GM12878 (cell line): Measurements from ENCODE around the gene CSTPP1. TPM values are rescaled to one million over a fixed set of nuclear protein-coding genes. Genes with fewer than 3 reads are reported as not detected.

Experiments
- ATAC-seq: fragments of 200-7000 bp; cut with Tn5 transposase; 3 replicates; pipeline ENCODE4 v1.9.1; 2020; ENCODE audit warnings: mild to moderate bottlenecking, moderate library complexity
- BruUV-seq: library from RNA; stranded (reverse); fragments of 400-500 nt; replicated peaks from 2 replicates; lab custom pipeline; 2021; lab: Mats Ljungman, UMichigan
- CTCF ChIA-PET: fragments of 300-600 bp; sonication (Branson Sonifier 250); formaldehyde crosslinking; extraction: SDS; loops from one replicate; lab custom pipeline; 2021; ENCODE audit warnings: inconsistent platforms; lab: Yijun Ruan, JAX
- POLR2A ChIA-PET: fragments of 350-600 bp; formaldehyde crosslinking; extraction: SDS; loops from one replicate; lab custom pipeline; 2021; ENCODE audit warnings: inconsistent platforms; lab: Charles Lee
- RAD21 ChIA-PET: fragments of 300-600 bp; sonication (Branson Sonifier 250); formaldehyde crosslinking; loops from one replicate; lab custom pipeline; 2023; ENCODE audit warnings: antibody characterized with exemption; ENCODE audit not compliant: unreplicated experiment; lab: Charles Lee
- SMC1A ChIA-PET: fragments of 300-600 bp; sonication (Branson Sonifier 250); formaldehyde crosslinking; loops from one replicate; lab custom pipeline; 2023; ENCODE audit not compliant: unreplicated experiment, uncharacterized antibody; lab: Charles Lee
- DNase-seq: peaks from one replicate; pipeline ENCODE4 v3.0.0-alpha.2; 2011; ENCODE audit warnings: low read depth, low spot score
- FAIRE-seq: peaks from 3 replicates; lab custom pipeline; 2011; peaks lifted over from hg19 to GRCh38; lab: Jason Lieb, UNC
- H2AFZ ChIP-seq: 2 replicates; pipeline ENCODE4 v1.6.0; 2011; ENCODE audit warnings: low read depth, low read length, control low read depth; ENCODE audit not compliant: control insufficient read depth
- H3K27ac ChIP-seq: 2 replicates; pipeline ENCODE4 v1.5.1; 2011; ENCODE audit warnings: control low read depth; ENCODE audit not compliant: control insufficient read depth, insufficient read depth
- H3K27me3 ChIP-seq, 2 experiments: replicated peaks in 1 of 2; 2 replicates each; pipeline versions ENCODE4 v1.6.0 to v1.6.1; 2011; ENCODE audit warnings: low read length in 1 of 2; ENCODE audit not compliant: control insufficient read depth in 2 of 2, insufficient read depth in 2 of 2
- H3K36me3 ChIP-seq, 2 experiments: 2 replicates each; pipeline ENCODE4 v1.5.1; 2011; ENCODE audit warnings: low read length in 1 of 2; ENCODE audit not compliant: control insufficient read depth in 2 of 2, insufficient read depth in 2 of 2
- H3K4me1 ChIP-seq: 2 replicates; pipeline ENCODE4 v1.6.1; 2011; ENCODE audit warnings: mild to moderate bottlenecking, low read length, moderate library complexity, mixed read lengths; ENCODE audit not compliant: control insufficient read depth, insufficient read depth
- H3K4me2 ChIP-seq: 2 replicates; pipeline ENCODE4 v1.6.0; 2011; ENCODE audit warnings: control low read depth; ENCODE audit not compliant: control insufficient read depth, insufficient read depth
- H3K4me3 ChIP-seq: fragments of 200-600 bp; sonication (generic); 2 replicates; pipeline ENCODE4 v1.5.1; 2016
- H3K79me2 ChIP-seq: 2 replicates; pipeline ENCODE4 v1.6.0; 2011; ENCODE audit warnings: low read length; ENCODE audit not compliant: control insufficient read depth, insufficient read depth
- H3K9ac ChIP-seq: 2 replicates; pipeline ENCODE4 v1.8.0; 2011; ENCODE audit warnings: low read length, control low read depth, mixed read lengths; ENCODE audit not compliant: control insufficient read depth, insufficient read depth
- H3K9me3 ChIP-seq: replicated peaks from 3 replicates; pipeline ENCODE4 v1.5.1; 2011; ENCODE audit warnings: mild to moderate bottlenecking, low read length; ENCODE audit not compliant: control insufficient read depth, insufficient read depth
- H4K20me1 ChIP-seq: 2 replicates; pipeline ENCODE4 v1.6.0; 2011; ENCODE audit not compliant: control insufficient read depth, insufficient read depth
- ATF2 ChIP-seq: IDR thresholded peaks from 2 replicates; pipeline ENCODE4 v1.6.1; 2012; ENCODE audit warnings: low read length, inconsistent platforms
- ATF7 ChIP-seq: fragments of 450-650 bp; IDR thresholded peaks from 2 replicates; pipeline ENCODE4 v1.6.1; 2016; ENCODE audit warnings: low read depth, mild to moderate bottlenecking
- E2F8 ChIP-seq: fragments of 450-650 bp; IDR thresholded peaks from 2 replicates; pipeline ENCODE4 v1.6.1; 2018; ENCODE audit warnings: mild to moderate bottlenecking, low read depth, moderate library complexity; ENCODE audit not compliant: partially characterized antibody
- FOXM1 ChIP-seq: IDR thresholded peaks from 2 replicates; pipeline ENCODE4 v1.6.1; 2012; ENCODE audit warnings: low read depth, mild to moderate bottlenecking, inconsistent platforms, low read length, moderate library complexity
- GABPA ChIP-seq: IDR thresholded peaks from 2 replicates; pipeline ENCODE4 v1.6.1; 2014; ENCODE audit warnings: antibody characterized with exemption, low read depth, mild to moderate bottlenecking, inconsistent platforms
- IRF4 ChIP-seq: IDR thresholded peaks from 2 replicates; pipeline ENCODE4 v1.6.1; 2011; ENCODE audit warnings: low read depth, low read length
- KLF5 ChIP-seq: fragments of 450-650 bp; IDR thresholded peaks from 2 replicates; pipeline ENCODE4 v1.6.1; 2014; ENCODE audit warnings: mild to moderate bottlenecking; ENCODE audit not compliant: partially characterized antibody
- MAX ChIP-seq: IDR thresholded peaks from 2 replicates; pipeline ENCODE4 v1.6.1; 2012; ENCODE audit warnings: low read depth, low read length, improper control_type of control experiment
- MTA2 ChIP-seq: fragments of 450-650 bp; IDR thresholded peaks from 2 replicates; pipeline ENCODE4 v1.6.1; 2016; ENCODE audit warnings: low read depth, mild to moderate bottlenecking, moderate library complexity
- NFYB ChIP-seq: IDR thresholded peaks from 2 replicates; pipeline ENCODE4 v1.6.1; 2011; ENCODE audit warnings: low read depth, mild to moderate bottlenecking, low read length, improper control_type of control experiment, moderate library complexity; ENCODE audit not compliant: insufficient read depth
- SMARCA5 ChIP-seq: fragments of 450-650 bp; IDR thresholded peaks from 2 replicates; pipeline ENCODE4 v1.6.1; 2017; ENCODE audit warnings: mild to moderate bottlenecking
- SREBF1 ChIP-seq: IDR thresholded peaks from 2 replicates; pipeline ENCODE4 v1.6.1; 2012; ENCODE audit warnings: mild to moderate bottlenecking, low read length
- TARDBP ChIP-seq: IDR thresholded peaks from 2 replicates; pipeline ENCODE4 v1.6.1; 2016; ENCODE audit warnings: borderline replicate concordance
- YBX1 ChIP-seq: fragments of 450-650 bp; IDR thresholded peaks from 2 replicates; pipeline ENCODE4 v1.6.1; 2016; ENCODE audit warnings: antibody characterized with exemption
- ZSCAN29 ChIP-seq: fragments of 450-650 bp; IDR thresholded peaks from 2 replicates; pipeline ENCODE4 v1.6.1; 2017; ENCODE audit warnings: mild to moderate bottlenecking, moderate library complexity
- WGBS: methylation state at CpG from one replicate; pipeline ENCODE4 v1.1.6; 2016; ENCODE audit warnings: low lambda C conversion rate; ENCODE audit not compliant: insufficient replicate concordance, insufficient coverage; ENCODE audit errors: missing lambda C conversion rate; 5-methylcytosine and 5-hydroxymethylcytosine counted together
- in situ Hi-C: fragments of 300-500 bp; cut with MboI; formaldehyde crosslinking; loops from 9 replicates; pipeline ENCODE4 v1.14.3; 2018; ENCODE audit warnings: mixed read lengths
- intact Hi-C: fragments of 100-400 bp; cut with micrococcal nuclease; formaldehyde crosslinking; loops from one replicate; pipeline ENCODE4 v1.14.2; 2022; ENCODE audit not compliant: unreplicated experiment
- polyA plus RNA-seq, 11 experiments: library from polyadenylated mRNA; depleted of rRNA in 4 of 11; unstranded in 6 of 11; stranded (reverse) in 5 of 11; fragments of >200 nt; fragmentation: Nextera tagmentation in 4 of 11; fragmentation: Illumina TruSeq in 1 of 11; extraction: Ambion mirVana in 4 of 11; extraction: Trizol in 1 of 11; gene quantifications; 1 replicate in 1 of 11; 2 replicates in 10 of 11; pipeline versions ENCODE4 v1.2.1 to v1.2.3, GENCODE V29; 2011 to 2016; ENCODE audit warnings: inconsistent platforms in 2 of 11, missing spikeins in 2 of 11, low read depth in 1 of 11
- total RNA-seq, 4 experiments: library from RNA; depleted of rRNA in 3 of 4; stranded (reverse); fragments of >200 nt in 3 of 4; fragmentation: Illumina TruSeq in 1 of 4; extraction: Trizol in 1 of 4; gene quantifications; 2 replicates each; pipeline versions ENCODE4 v1.2.1 to v1.2.3, GENCODE V29; 2013 to 2021
- TF ChIP-seq, protein P1 (sequence below): IDR thresholded peaks from 2 replicates; pipeline ENCODE4 v1.6.1; 2011; ENCODE audit warnings: borderline replicate concordance, low read depth, mild to moderate bottlenecking, moderate library complexity, low read length; ENCODE audit not compliant: insufficient read depth, poor library complexity, severe bottlenecking
- TF ChIP-seq, protein P2 (sequence below): fragments of 450-650 bp; formaldehyde crosslinking; IDR thresholded peaks from 2 replicates; pipeline ENCODE4 v1.5.0; 2022; ENCODE audit warnings: mild to moderate bottlenecking, missing genetic modification characterization

Gene CSTPP1
- total and polyA plus RNA-seq, 10 of the 15 experiments (the other 5 are each of a cell fraction or from before 2014, with no cell fraction given): 7.1 to 23.4 (median 17.5) TPM

DNA sequence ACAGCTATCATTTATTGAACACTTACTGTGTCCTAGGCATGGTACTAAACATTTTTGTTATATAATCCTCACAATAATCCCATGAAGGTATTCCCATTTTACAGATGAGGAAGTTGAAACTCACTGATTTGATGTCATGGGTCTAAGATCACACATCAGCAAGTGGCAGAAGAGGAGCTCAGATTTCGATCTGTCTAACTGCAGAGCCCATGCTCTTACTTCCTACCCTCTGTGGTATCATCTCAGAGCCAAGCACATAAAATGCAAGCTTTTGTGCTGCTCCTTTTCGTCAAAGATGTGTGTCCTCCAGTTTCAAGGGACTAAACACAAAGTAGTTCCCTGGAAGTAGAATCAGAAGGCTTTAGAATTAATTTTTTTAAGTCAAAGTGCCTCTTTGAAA lies 169.0 kb downstream of the CSTPP1 start:
- BruUV-seq: no TSS peak
- FAIRE-seq (no peak), DNase-seq (no peak), ATAC-seq (no peak)
- H3K79me2 ChIP-seq: no peaks in the 10 kb centered on the region
- no peak overlapping the region for H3K4me2 ChIP-seq
- ChIA-PET CTCF (interaction anchor here (1.3 to 1.7 kb wide), 2 partner anchors 11 to 47 kb away, joined by 3 to 4 read pairs; no protein-coding TSS in a partner anchor), POLR2A (no interaction called here), SMC1A (interaction anchor here (2.0 kb wide), 1 partner anchor 11 kb away, joined by 6 read pairs; no protein-coding TSS in a partner anchor), RAD21 (interaction anchor here (0.8 kb wide), 1 partner anchor 11 kb away, joined by 3 read pairs; no protein-coding TSS in a partner anchor)
- H3K4me1 ChIP-seq: peaks cover 17% of the 10 kb centered on the region
- intact Hi-C loops: no loop called here
- in situ Hi-C loops: no loop called here
- H3K4me3 ChIP-seq: no peak overlapping the region
- WGBS: 92% methylated on average over 2 of the region's 2 CpGs
- H3K27me3 ChIP-seq: no peaks in the 10 kb centered on the region
- no peaks in the 10 kb centered on the region for H3K36me3 ChIP-seq
- H3K9me3 ChIP-seq: no peaks in the 10 kb centered on the region
- no peak overlapping the region for H3K27ac ChIP-seq
- H3K9ac ChIP-seq: no peak overlapping the region
- no peak overlapping the region for H2AFZ ChIP-seq
- H4K20me1 ChIP-seq: no peaks in the 10 kb centered on the region
- TF ChIP-seq KLF5 (no peak), NFYB (no peak), SMARCA5 (no peak), FOXM1 (no peak), TARDBP (no peak), GABPA (no peak), MAX (no peak), ZSCAN29 (no peak), ATF7 (no peak), ATF2 (no peak), IRF4 (no peak), SREBF1 (no peak), MTA2 (no peak), E2F8 (no peak), YBX1 (no peak)
- TF ChIP-seq, protein P1, sequence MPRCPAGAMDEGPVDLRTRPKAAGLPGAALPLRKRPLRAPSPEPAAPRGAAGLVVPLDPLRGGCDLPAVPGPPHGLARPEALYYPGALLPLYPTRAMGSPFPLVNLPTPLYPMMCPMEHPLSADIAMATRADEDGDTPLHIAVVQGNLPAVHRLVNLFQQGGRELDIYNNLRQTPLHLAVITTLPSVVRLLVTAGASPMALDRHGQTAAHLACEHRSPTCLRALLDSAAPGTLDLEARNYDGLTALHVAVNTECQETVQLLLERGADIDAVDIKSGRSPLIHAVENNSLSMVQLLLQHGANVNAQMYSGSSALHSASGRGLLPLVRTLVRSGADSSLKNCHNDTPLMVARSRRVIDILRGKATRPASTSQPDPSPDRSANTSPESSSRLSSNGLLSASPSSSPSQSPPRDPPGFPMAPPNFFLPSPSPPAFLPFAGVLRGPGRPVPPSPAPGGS: no peak
- TF ChIP-seq, protein P2, sequence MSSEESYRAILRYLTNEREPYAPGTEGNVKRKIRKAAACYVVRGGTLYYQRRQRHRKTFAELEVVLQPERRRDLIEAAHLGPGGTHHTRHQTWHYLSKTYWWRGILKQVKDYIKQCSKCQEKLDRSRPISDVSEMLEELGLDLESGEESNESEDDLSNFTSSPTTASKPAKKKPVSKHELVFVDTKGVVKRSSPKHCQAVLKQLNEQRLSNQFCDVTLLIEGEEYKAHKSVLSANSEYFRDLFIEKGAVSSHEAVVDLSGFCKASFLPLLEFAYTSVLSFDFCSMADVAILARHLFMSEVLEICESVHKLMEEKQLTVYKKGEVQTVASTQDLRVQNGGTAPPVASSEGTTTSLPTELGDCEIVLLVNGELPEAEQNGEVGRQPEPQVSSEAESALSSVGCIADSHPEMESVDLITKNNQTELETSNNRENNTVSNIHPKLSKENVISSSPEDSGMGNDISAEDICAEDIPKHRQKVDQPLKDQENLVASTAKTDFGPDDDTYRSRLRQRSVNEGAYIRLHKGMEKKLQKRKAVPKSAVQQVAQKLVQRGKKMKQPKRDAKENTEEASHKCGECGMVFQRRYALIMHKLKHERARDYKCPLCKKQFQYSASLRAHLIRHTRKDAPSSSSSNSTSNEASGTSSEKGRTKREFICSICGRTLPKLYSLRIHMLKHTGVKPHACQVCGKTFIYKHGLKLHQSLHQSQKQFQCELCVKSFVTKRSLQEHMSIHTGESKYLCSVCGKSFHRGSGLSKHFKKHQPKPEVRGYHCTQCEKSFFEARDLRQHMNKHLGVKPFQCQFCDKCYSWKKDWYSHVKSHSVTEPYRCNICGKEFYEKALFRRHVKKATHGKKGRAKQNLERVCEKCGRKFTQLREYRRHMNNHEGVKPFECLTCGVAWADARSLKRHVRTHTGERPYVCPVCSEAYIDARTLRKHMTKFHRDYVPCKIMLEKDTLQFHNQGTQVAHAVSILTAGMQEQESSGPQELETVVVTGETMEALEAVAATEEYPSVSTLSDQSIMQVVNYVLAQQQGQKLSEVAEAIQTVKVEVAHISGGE: no peak
